Activated T-cell treated with anti-CD3 and anti-CD28 coated beads for 48 hours (primary cell): ENCODE measurements around the gene ADRA2C.

Experiments
- DNase-seq: peaks from one replicate; pipeline ENCODE4 v3.0.0-alpha.2; 2020; ENCODE audit warnings: low read depth

ADRA2C gene

DNA sequence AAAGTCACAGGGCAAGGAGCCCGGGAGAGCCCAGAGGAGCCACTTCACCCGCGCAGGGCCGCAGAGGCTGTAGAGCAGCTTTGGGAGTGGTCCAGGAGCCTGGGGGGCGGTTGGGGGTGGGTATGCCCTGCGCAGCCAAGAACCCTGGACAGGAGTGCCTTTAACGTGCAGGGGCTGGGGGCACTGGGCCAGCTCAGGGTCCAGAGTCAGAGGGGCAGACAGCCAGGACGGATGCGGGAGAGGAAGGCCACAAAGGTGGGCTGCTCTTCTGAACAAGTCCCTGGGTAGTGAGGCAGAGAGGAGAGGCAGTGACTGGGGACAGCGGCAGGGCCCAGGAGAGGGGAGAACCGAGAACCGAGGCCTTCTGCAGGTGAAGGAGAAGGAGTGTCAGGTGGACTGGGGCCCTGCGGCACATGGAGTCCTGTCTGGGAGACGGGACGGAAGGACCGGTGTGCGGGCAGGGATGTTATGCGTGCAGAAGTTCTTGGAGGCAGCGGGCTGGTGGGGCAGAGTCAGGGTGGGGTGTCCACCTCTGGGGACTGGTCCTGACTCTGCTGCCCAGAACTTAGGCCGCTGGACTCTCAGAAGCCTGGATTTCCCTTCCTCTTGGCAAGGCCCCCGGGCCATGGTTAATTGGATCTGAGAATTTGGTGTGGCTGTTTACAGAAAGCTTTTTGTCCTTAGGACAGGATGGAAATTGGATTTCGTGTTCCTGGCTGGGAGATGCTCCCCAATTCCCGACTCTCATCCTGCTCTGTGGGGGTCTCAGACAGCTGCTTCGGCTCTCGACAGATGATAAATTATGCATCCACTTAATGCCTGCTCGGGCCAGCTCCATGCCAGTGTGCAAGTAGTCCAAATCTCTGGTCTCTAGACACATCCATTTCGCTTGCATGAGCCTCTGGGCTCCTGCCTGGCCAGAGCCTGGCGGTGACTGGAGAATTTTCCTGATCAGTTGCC is 31.9 kb downstream of the ADRA2C start:
- no peak for DNase-seq

DNA sequence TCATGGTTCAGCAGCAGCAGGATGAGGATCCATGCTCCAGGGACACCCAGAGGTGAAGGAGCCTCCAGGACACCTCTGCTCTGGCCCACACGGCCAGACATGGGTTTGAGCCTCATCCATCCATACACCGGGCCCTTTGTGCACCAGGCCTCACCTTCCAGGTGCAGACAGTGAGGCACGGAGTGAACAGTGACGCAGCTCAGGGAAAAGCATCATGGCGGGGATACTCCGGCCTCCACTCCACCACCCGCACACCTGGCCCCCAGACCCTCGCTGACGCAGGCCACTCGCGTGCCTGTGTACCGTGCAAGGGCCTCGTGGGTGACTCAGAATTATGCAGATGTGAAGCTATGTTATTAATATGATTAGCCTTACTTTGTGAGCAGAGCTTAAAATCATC is 33.3 kb downstream of the ADRA2C start:
- no peak for DNase-seq

DNA sequence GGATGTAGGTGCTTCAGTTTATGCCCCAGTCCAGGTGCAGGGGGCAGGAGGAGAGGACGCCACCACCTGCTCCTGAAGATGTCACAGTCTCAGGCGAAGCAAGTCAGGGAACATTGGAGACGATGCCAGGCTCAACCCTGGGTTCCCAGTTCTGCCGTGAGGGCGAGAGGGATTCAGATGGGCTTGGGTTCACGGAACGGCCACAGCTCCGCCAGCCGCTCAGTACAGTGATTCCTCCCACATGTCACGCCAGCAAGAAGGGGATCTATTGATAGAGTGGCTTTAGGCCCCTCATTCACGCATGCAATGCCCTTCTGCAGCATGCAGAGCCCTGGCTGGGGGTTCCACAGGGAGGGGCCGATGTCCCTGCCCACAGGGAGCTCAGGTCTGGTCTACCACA is 34.2 kb downstream of the ADRA2C start:
- DNase-seq = no peak

DNA sequence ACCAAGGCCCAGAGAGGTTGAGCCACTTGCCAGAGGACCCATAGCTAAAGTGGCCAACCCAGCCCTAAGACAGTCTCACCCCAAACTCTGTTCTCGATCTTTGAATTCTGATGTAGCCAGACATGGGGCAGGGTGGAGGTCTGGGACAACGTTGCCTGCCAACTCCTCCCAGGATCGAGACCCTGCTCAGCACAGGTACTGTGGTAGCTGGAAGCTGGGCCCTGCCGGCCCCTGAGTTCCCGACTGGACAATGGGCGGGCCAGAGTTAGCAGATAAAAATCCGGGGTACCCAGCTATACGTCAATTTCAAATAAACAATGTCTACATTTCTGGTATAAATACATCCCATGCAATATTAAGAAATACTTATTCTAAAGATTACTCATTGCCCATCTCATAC is 35.3 kb downstream of the ADRA2C start:
- DNase-seq = no peak

DNA sequence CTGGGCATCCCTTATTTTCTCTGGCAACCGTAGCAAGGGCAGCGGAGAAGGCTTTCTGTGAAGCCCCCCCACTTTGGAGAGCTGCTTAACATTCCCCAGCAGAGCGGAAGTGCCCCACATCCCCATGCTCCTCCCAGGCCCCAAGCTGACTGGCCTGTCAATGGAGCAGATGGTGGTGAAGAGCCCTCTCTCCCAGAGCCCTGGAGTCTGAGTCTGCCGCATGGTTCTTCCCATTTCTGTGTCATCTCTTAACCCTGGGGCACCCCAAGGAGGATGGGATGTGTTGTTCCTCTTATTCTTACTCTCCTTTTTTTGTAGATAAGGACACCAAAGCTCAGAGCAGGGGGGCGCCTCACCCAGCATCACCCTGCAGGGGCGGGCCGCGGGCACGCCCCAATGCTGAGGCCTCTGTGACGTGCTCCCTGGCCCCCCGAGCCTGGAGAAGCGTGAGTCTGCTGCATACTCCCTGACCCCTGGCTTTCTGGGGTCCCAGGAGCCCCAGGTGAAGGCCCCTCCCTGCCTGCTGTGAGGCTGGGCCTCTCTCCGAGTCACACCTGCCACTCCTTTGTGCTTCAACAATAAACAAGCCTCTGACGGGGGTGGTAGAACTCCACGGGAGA is 35.9 kb downstream of the ADRA2C start:
- DNase-seq = no peak

DNA sequence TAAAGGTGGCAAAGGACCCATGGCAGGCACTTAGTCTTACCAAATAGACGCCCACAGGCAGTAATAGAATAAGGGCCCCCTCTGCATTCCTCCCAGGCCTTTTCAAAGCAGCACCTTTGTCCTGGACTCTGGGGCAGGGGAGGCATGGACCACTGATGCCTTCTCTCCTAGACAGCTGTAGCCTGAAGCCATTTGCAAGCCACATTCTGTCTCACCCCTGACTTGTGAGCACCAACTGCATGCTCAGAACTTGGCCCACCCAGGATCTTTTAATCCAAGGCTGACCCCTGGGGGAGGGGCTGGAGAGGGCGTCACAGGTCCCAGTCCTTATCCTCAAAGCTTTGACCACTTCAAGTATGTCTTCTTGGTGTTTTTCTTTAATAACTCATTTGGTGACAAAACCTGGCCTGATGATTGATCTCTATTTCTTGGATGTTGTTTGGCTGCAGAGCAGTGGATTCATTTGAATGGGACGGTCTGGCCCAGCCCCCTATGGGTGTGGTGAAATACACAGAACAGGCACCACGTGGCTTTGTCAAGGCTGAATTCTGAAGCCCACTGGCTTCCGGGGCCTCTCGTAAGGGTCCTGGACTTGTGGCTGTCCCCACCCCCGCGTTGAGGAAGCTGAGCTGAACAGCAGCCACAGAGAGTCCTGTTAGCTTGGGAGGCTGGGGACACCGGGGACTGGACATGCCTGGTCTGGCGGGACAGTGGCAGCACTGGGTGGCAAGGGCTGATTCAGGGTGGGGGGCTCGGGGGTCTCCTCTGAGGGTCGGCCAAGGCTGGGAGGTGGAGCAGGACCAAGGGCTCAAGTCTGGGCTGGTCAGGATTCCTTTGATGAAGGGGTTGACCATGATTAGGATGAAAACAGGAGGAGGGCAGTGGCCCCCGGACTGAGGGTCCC is 36.6 kb downstream of the ADRA2C start:
- DNase-seq = no peak

DNA sequence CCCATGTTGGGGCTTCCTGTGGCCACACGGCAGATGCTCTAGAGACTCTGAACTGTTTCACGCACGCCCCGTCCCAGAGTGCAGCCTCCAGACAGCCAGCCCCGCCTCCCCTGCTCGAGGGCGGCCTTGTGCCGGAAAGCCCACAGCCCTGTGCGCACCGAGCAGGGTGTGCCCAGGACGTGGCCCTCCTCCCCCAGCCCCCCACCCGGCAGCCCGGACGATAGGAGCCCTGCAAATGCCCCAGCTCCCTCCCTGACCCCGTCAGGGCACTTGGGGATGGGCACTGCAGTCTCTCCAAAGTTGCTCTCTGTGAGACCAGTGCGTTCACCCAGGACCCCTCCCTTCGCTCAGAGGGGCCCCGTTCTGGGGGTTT is 37.3 kb downstream of the ADRA2C start:
- DNase-seq = no peak

DNA sequence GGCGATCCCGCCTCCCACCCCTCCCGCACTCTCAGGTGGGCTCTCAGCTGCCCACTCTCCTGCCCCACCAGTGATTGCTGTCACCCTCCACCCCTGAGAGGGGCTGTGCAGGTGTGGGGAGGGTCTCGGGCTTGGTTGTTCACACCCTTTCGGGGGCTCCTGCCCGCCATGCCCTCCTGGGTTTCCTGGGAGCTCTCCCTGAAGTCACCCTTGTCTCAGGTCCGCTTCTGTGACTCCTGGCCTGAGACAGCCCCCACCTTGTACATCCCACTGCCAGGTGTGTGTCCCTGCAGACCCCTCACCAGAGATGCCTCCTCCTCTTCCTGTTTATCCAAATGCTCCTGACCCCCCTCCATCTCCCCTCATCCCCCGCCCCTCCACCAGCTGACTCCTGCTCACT is 37.8 kb downstream of the ADRA2C start:
- no peak for DNase-seq

DNA sequence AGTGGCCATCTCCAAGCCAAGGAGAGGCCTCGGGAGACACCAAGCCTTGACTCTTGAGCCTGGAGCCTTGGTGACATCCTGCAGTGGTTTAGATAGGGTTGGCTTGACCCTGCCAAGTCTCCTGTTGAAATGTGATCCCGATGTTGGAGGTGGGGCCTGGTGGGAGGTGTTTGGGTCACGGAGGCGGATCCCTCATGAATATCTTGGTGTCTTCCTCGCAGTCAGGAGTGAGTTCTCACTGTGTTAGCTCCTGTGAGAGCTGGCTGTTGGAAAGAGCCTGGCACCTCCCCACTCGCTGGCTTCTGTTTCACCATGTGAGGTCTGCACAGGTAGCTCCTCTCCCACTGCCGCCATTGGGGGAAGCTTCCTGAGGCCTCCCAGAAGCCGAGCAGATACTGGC is 38.8 kb downstream of the ADRA2C start:
- DNase-seq = no peak

DNA sequence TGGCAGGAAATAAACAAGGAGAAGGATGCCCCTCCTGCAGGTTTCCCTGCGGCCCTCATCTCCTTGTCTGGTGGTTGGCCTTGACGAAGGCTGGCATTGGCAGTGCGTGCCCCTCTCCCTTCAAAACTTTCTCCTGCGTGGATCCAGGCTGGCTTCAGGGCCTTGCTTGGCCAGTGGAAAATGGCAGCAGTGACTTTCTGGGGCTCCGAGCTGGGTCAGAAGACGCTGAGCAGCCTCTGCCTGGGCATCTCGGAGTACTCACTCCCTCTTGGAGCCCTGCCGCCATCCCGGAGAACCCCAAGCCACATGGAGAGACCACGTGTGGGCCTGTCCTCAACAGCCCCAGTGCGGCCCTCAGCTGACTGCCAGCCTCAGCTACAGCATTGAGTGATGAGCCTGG is 39.5 kb downstream of the ADRA2C start:
- DNase-seq = no peak

DNA sequence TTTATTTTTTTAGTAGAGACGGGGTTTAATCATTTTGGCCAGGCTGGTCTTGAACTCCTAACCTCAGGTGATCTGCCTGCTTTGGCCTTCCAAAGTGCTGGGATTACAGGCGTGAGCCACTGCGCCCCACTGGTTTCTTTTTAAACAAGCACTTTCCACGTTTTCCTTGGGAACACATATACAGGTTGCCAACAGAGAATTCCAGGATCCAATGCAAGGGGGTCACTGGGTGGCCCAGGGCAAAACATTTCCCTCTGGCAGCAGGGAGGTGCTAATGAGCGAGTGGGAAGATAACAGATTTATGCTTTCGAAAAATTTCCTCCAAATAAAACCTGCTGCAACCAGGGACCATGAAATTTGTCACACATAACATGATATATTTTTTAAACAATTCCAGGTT is 41.1 kb downstream of the ADRA2C start:
- no peak for DNase-seq

DNA sequence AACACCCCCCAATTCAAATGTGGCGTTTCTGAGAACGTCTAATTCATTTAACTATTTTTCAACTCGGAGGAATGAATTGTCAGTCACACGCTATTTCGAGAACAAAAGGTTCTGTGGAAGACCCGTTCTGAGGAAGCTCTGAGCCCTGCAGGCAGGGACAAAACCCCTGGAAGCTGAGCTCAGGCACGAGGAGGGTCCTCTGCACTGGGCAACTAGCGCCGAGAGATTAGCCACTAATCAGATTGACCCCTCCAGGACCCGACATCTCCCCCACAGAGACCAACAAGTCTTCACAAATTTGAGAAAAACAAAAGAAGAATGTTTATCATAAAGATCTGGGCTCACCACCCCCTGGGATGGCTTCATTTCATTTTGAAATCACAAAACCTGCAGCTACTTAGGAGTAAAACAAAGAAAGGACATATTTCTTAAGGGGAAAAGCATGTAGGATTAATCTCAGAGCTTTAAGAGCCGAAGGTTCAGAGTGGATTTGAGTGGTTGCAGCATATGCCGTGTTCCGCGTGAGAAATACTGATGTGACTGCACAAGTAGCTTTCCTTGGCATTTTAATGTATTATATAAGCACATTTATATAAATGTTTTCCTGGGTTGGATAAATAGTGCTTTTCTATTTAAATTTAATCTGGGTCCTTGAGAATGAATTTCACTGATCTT is 41.8 kb downstream of the ADRA2C start:
- no peak for DNase-seq

DNA sequence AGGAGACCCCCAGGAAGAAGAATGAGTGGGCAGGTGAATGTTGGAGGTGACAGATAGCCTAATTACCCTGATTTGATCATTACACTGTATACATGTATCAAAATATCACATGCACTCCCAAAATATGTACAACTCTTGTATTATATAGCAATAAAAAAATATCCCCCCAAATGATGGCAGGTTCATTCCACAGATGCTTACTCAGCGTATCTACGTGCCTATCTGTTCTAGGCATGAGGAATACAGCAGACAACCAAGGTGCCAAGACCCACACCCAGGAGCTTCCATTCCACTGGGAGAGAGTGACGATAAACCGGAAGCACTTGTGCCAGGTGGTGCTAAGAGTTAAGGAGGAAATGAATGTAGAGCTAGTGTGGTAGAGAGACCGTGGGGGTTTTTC is 42.4 kb downstream of the ADRA2C start:
- DNase-seq = no peak

DNA sequence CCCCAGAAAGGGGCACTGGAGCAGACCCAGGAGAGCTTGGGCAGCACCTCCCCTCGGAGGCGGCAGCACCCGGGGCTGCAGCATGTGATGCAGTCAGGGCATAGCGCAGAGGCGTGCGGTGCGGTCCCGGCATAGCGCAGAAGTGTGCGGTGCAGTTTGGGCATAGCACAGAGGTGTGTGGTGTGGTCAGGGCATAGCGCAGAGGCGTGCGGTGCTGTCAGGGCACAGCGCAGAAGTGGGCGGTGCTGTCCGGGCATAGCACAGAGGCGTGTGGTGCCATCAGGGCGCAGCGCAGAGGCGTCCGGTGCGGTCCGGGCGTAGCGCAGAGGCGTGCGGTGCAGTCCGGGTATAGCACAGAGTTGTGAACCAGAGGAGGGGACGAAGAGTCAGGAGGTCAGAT is 42.8 kb downstream of the ADRA2C start:
- no peak for DNase-seq

DNA sequence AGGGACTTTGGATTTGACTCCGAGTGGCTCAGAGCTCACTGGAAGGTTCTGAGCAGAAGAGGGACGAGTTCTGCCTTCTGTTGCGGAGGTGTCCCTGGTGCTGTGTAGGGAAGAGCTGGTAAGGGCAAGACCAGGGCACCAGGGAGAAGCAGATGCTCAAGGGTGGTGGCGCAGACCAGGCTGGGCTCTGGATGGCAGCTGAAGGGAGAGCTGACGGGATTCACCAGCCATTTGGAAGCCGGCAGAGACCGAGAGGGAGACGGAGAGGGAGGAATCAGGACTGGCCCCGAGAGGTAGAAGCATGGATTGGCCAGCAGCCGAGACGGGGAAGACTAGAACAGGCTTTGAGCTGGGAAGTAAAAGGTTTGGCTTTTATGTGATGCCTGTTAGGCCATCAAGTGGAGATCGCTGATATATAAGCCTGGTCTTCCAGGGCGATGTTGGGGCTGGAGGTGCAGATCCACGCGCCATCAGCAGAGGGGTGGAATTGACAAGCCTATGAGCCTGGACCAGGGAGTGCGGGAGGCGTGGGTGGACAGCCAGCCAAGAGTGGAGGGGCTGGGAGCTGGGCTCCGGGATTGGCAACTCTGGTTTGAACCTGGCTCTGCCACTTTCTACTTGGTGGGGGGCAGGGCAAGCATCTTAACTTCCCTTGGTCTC is 43.4 kb downstream of the ADRA2C start:
- no peak for DNase-seq

DNA sequence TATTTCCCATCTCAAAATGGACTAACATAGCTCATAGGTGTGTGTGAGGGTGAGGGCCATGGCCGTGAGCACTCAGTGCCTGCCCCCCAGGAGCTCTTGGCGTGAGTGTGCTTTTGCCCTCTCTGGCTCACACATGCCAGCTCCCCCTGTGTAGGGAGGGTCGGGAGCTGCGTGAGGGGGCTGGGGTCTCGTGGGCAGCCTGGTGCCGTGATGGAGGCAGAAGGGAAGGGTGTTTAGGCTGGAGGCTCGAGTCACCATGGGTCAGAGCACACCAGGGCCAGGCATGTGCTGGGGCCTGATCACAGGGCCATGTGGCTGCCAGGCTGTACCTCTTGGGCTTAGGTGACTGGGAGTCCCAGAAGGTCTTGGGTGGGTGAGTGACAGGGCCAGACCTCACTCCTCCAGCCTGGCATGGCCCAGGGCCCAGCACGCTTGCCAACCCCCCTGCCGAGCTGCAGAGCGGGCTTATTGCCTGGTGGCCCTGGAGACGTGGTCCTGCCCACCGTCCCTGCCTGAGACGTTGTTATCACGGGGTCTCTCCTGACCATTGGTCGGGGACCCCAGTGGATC is 44.0 kb downstream of the ADRA2C start:
- DNase-seq = no peak

DNA sequence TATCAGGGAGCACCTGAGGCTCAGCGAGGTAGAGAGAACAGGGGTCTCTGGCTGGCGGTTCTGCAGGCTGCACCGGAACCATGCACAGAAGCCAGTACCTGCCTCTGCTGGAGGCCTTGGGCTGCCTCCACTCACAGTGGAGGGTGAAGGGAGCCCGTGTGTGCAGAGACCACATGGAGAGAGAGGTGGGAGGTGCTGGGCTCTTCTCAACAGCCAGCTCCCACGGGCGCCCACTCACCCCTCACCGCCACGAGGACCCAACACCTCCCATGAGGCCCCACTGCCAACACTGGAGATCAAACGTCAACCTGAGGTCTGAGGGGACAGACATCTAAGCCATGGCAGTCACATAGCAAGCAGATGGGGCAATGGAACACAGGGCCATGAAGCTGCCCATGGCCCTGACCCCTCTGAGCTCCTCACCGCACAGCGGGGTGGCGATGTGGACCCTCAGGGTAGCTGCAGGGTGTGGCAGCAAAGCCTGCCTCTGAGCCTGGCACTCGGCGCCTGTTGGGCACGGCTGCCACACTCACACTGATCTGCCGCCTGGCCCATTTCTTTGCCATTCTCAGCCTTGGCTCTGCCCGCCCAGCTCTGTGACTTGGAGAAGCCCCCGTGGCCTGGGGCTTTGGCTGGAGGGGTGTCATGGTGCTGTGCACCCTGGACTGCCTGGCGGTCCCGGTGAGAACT is 44.8 kb downstream of the ADRA2C start:
- DNase-seq = no peak

DNA sequence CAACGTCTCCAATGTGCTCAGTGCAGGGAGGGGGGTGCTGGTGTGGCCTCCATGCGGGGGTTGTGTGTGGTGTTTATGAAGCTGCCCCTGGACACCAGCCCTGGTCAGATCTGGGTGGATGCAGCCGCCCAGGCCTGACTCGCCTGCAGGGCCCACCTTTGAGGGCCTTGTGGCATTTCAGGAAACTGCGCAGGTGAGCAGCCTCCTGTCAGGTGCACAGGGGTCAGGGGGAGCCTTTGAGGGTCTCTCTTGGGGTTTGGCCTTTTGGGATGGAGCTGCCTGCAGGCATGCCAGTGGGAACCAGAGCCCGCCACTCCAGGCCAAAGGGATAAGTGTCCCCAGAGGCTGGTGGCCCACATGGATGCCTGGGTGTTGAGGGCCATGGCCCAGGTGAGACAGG is 45.4 kb downstream of the ADRA2C start:
- no peak for DNase-seq

DNA sequence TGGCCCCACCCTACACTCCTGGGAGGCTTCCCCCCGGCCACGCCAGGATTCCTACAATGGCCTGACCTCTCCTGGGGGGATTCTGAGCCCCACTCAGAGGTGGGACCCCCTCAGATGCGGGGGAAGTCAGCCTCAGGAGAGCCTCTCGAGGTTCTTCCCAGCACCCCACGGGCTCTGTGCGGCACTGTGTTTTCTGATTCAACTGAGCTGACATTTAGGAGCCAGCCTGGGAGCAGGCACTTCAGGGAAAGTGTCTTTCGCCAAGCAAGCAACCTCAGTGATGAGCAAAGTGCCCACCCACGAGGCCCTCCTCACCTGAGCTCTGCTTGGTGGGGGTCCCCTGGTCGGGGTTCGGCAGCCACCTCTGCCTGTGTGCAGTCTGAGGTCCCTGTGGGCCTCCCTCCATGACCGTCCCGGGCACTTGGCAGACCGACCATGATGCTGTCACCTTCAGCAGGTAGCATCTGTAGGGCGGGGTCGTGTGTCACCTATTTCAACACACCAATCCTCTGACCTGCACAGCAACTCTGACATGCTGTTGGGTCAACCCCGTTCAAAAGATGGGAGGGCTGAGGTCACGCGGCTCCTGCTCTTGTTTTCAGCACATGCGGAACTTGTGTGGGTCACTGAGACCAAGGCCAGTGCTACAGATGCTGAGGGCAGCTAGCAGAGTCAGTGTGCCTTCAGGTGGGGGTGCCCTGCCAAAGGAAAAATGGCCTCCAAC is 46.2 kb downstream of the ADRA2C start:
- DNase-seq = no peak
